Caki2 (cell line): ENCODE results near the gene COL20A1. TPM values are rescaled to one million over a fixed set of nuclear protein-coding genes. Genes with fewer than 3 reads are reported as not detected.

Experiments
- DNase-seq: peaks from one replicate; pipeline ENCODE4 v3.0.0-alpha.2; 2015; ENCODE audit warnings: low read depth
- in situ Hi-C: cut with HindIII; loops from 2 replicates; pipeline ENCODE4 v1.10.0; 2016; ENCODE audit warnings: low sequenced_read_pairs, low pct_unique_long_range_greater_than_20kb, mixed read lengths
- total RNA-seq: library from RNA; depleted of rRNA; stranded (reverse); fragments of >200 nt; shearing (Covaris generic); gene quantifications from 2 replicates; pipeline ENCODE4 v1.2.3, GENCODE V29; 2014; ENCODE audit warnings: low replicate concordance

COL20A1 gene
- total RNA-seq, 1 experiment from 2014 or later = 0.14 TPM

GRCh38 chr20:63311833-63312243 lies 18.9 kb downstream of the COL20A1 start:
- DNase-seq = no peak
- in situ Hi-C loops = no loop called here

DNA sequence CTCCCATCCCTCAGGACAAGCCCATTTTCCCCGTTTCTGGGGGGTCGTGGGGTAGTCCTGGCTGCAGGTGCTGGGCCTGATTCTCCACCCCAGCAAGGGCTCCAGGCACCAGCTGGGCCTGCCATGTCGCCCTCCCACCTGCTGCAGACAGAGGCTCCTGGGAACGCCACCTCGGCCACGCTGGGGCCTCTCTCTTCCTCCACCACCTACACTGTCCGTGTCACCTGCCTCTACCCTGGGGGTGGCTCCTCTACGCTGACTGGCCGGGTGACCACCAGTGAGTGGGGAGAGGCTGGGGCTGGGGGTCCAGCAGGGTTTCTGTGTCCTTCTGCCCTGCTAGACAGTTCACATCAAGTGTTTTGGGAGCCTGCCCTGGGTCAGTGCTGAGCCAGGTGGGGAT lies 19.3 kb downstream of the COL20A1 start:
- in situ Hi-C loops = no loop called here
- DNase-seq = no peak

DNA sequence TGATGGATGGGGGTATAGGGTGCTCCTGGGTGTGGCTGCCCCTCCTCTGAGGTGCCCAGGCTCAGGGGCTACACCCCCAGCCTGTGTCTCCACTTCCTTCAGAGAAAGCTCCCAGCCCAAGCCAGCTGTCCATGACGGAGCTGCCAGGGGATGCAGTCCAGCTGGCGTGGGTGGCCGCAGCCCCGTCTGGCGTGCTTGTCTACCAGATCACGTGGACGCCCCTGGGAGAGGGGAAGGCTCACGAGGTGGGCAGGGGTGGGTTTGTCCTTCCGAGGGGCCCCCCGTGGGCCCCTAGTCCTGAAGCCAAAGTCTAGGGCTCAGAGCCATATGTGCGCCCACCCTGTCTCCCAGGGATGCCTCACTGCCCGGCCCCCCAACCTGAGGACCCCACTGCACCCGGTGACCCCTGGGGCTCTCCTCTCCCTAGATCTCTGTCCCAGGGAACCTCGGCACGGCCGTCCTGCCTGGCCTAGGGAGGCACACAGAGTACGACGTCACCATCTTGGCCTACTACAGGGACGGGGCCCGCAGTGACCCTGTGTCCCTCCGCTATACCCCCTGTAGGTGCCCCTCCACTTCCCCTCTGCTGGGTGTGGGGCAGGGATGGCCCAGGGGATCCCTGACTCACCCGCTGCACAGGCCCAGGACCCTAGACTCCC lies 19.8 kb downstream of the COL20A1 start:
- in situ Hi-C loops = no loop called here
- DNase-seq = no peak

DNA sequence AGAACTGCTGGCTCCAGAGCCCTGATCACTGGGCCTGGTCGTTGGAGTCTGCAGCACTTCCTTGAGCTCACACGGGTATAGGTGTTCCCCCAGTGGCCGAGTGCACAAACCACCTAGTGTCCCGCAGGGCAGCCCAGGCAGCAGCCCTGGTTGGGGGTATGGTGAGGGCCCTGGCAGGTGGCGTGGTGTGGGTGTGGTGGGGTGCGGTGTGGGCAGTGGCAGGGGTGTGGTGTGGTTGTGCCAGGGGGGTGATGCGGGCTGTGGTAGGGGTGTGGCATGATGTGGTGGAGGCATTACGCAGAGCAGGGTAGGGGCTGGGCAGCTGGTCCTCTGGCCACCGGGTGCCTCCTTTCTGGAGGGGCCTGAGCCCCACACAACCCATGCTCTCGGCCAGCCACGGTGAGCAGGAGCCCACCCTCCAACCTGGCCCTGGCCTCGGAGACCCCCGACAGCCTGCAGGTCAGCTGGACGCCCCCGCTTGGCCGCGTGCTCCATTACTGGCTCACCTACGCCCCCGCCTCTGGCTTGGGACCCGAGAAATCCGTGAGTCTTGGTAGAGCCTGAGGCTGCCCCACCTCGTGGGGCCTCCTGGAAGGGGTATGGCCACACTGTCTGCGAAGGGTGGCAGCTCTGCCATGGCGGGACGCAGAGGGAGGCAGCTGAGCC lies 20.5 kb downstream of the COL20A1 start:
- DNase-seq = no peak
- in situ Hi-C loops = no loop called here

GRCh38 chr20:63314015-63314471 lies 21.1 kb downstream of the COL20A1 start:
- in situ Hi-C loops = no loop called here

GRCh38 chr20:63314566-63315239 lies 21.7 kb downstream of the COL20A1 start:
- DNase-seq = no peak
- in situ Hi-C loops = no loop called here

More at GRCh38 chr20:63314015-63314471, 21.1 kb downstream of the COL20A1 start:
- no peak for DNase-seq

DNA sequence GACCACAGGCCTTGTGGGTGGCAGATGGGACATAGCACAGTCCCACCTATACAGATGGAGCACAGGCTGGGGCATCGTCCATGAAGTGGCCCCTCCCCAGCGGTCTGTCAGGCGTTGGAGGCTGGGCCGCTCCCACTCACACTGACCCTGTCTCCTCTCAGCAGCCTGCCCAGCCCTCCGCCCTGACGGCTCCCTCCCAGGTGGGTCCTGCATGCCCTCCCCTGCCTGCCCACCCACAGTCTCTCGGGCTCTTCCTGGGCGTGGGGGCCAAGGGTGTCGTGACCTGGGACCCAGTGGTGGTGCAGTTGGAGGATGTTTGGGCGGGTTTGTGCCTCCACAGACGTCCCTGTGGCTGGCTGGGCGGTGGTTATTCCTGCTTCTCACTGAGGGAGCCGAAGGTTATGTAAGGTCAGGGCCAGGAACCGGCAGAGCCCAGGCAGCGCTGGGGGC lies 22.3 kb downstream of the COL20A1 start:
- in situ Hi-C loops = no loop called here
- no peak for DNase-seq

DNA sequence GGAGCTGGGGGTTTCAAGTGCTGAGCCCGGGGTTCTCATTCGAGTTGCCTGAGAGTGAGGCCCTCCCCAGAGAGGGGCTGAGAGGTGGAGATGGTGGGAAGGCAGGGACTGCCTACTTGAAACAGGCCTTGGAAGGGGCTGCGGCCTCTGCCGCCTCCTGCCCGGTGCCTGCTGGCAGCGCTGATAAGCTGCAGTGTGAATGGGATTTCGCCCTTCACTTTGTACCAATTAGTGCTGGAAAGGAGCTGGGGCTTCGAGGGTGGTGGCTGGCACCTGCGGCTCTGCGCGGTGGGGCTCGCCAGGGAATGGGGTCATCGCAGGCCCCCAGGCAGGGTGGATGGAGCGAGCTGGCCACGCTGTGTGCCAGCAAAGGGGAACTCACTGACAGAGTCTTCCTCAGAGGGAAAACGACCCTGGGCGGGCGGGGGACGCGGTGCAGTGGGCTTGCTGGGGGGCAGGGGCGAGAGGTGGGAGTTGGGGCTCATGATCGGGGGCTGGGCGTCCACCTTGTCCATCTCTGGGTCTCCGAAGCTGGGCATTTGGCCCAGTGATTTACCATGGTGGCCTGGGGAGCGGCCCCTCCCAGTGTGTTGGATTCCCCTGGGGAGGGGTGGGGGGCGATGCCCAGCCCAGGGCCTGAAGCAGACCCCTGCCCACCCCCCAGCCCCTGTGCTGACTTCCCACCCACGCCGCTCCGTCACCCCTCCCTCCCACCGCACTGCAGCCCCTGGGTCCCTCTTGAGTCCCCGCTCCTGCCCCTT lies 22.9 kb downstream of the COL20A1 start:
- no peak for DNase-seq
- in situ Hi-C loops = no loop called here

GRCh38 chr20:63316502-63316921 lies 23.5 kb downstream of the COL20A1 start:
- no peak for DNase-seq
- in situ Hi-C loops = no loop called here

- no peak for DNase-seq
- in situ Hi-C loops = no loop called here
These were observed 24.1 kb downstream of the COL20A1 start for GRCh38 chr20:63317061-63317460.

- no peak for DNase-seq
- in situ Hi-C loops = no loop called here
These were observed 24.8 kb downstream of the COL20A1 start for GRCh38 chr20:63317601-63318291.

GRCh38 chr20:63318391-63319163 lies 25.6 kb downstream of the COL20A1 start:
- no peak for DNase-seq
- in situ Hi-C loops = no loop called here

DNA sequence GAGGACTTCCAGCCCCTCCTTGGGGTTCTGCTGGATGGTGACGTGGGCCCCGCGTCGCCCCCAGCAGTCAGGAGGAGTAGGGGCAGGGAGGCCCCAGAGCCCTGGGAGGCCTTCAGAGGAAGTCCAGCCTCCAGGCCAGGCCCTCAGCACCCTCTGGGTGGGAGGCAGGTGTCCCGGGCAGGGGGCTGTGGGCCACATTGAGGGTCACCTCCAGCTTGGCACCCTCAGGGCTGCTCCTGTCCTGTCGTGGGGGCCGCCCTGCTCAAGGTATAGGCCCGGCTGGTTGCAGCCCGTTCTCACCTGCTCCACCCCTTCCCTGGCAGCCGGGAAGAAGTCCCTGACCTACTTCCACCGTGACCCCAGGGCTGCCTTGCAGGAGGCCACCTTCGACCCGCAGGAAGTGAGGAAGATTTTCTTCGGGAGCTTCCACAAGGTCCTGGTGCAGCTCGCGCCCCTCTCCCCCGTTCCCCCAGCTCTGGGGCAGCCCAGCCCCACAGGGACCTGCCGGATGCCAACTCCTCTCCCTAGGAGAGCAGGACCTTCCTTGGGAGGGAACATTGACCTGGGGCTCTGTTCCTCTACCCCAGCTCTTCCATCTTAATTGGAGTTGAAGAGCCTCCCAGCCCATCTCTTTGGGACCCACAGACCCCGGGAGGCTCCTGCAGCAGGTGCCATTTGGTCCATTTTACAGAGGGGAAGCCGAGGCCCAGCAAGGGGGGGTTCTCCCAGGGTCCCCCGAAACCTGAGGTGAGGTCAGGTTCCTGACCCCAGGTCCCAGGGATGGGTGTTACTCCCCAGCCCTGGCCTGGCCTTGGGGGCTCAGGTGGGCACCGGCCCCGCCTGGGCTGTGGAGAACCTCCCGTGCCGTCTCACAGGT lies 26.4 kb downstream of the COL20A1 start:
- DNase-seq = no peak
- in situ Hi-C loops = no loop called here

GRCh38 chr20:63320041-63320511 lies 27.1 kb downstream of the COL20A1 start:
- DNase-seq = no peak
- in situ Hi-C loops = no loop called here

- in situ Hi-C loops = no loop called here
These were observed 27.7 kb downstream of the COL20A1 start for GRCh38 chr20:63320616-63321147.

DNA sequence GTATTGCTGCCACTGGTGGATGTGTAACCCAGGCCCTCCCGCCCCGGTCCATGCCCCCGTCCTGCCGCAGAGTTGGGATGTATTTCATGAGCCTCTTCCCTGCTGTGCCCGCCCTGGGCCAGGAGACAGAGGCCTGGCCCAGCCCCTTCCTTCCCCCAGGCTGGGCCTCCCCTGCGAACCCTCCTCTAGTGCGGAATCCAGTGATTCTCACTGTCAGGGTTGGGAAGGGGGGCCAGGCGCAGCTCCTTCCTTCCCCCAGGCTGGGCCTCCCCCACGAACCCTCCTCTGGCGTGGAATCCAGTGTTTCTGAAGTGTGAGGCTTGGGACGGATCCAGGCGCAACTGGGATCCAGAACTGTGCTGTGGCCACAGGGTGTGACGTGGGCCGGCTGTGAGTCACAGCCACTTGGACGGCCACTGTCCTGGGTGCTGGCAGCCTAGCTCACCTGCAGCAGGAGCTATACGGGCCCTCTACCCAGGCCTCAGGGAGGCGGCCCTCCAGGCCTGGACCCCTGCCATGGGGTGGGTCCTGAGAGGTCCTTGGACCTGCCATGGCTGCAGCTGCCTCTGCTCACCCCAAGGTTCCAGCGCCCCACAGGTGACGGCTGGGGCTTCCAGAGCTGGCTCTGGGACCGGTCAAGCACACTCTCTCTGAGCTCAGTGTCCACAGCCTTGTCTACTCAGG lies 28.3 kb downstream of the COL20A1 start:
- DNase-seq = no peak
- in situ Hi-C loops = no loop called here

More at GRCh38 chr20:63320616-63321147, 27.7 kb downstream of the COL20A1 start:
- DNase-seq = no peak
